Ascending aorta (tissue), 1 donor: ENCODE measurements around the gene TBC1D14. TPM values are rescaled to one million over a fixed set of nuclear protein-coding genes. Genes with fewer than 3 reads are reported as not detected.

Experiments used
- total RNA-seq: library from RNA; depleted of rRNA; stranded (reverse); fragments of >200 nt; gene quantifications from one replicate; pipeline ENCODE4 v1.1.0, GENCODE V29; 2016

The TBC1D14 gene
- total RNA-seq, 1 donor from 2014 or later = 26.4 TPM

Other genes with a start within 250 kb of the TBC1D14 start
- not detected for gene S100P, start 215.9 kb upstream of the TBC1D14 start, total RNA-seq
- gene MRFAP1L1, start 200.0 kb upstream of the TBC1D14 start, total RNA-seq = 34.1 TPM
- gene BLOC1S4, start 193.7 kb upstream of the TBC1D14 start, total RNA-seq = 37.5 TPM
- 15.9 TPM for gene KIAA0232, start 127.1 kb upstream of the TBC1D14 start, total RNA-seq
- gene TADA2B, start 133.5 kb downstream of the TBC1D14 start, total RNA-seq = 37.3 TPM
- 42.5 TPM for gene GRPEL1, start 158.2 kb downstream of the TBC1D14 start, total RNA-seq